Heart right ventricle (tissue), 16 donors: ENCODE results near the gene MCM3. TPM values are rescaled to one million over a fixed set of nuclear protein-coding genes. Genes with fewer than 3 reads are reported as not detected.

ENCODE experiments used
- ATAC-seq, 8 donors: fragments of 200-7000 bp; cut with Tn5 transposase; one replicate each; pipeline ENCODE4 v1.9.1; 2020; ENCODE audit warnings: mild to moderate bottlenecking in 8 of 8, moderate library complexity in 8 of 8, moderate number of reproducible peaks in 1 of 8
- DNase-seq, 2 donors: peaks; one replicate each; pipeline ENCODE4 v3.0.0-alpha.2; 2020
- H3K27ac ChIP-seq, 10 donors: fragments of 200-600 bp; sonication (generic) in 2 of 10; one replicate each; pipeline versions ENCODE4 v1.5.0 to v1.8.0; 2020 to 2022; ENCODE audit warnings: mild to moderate bottlenecking in 3 of 10
- H3K27me3 ChIP-seq, 7 donors: fragments of 200-600 bp; one replicate each; pipeline ENCODE4 v1.8.0; 2021 to 2022; ENCODE audit warnings: mild to moderate bottlenecking in 2 of 7
- H3K36me3 ChIP-seq, 9 donors: fragments of 200-600 bp; sonication (generic) in 1 of 9; one replicate each; pipeline versions ENCODE4 v1.5.0 to v1.8.0; 2020 to 2022; ENCODE audit warnings: mild to moderate bottlenecking in 2 of 9
- H3K4me1 ChIP-seq, 9 donors: fragments of 200-600 bp; sonication (generic) in 1 of 9; one replicate each; pipeline versions ENCODE4 v1.5.0 to v1.8.0; 2020 to 2022; ENCODE audit warnings: mild to moderate bottlenecking in 4 of 9
- H3K4me3 ChIP-seq, 10 donors: fragments of 200-600 bp; sonication (generic) in 2 of 10; one replicate each; pipeline versions ENCODE4 v1.5.0 to v1.8.0; 2020 to 2022; ENCODE audit warnings: mild to moderate bottlenecking in 7 of 10, moderate library complexity in 2 of 10
- H3K9me3 ChIP-seq, 11 donors: fragments of 200-600 bp in 10 of 11; sonication (generic) in 2 of 11; one replicate each; pipeline versions ENCODE4 v1.5.0 to v1.8.0; 2013 to 2022; ENCODE audit warnings: mild to moderate bottlenecking in 2 of 11, control low read depth in 1 of 11, moderate library complexity in 1 of 11
- WGBS, 2 donors: extraction: QIAGEN DNeasy Blood & Tissue Kit; methylation state at CpG; one replicate each; pipeline ENCODE4 v1.1.7; 2013; ENCODE audit warnings: inconsistent platforms in 1 of 2; 5-methylcytosine and 5-hydroxymethylcytosine counted together
- intact Hi-C, 10 donors: fragments of 100-400 bp; cut with DNase I; formaldehyde crosslinking; loops; one replicate each; pipeline versions ENCODE4 v1.11.1 to v1.14.2; 2022
- polyA plus RNA-seq, 2 donors: library from polyadenylated mRNA; stranded (reverse); fragments of 200-250 nt; gene quantifications; one replicate each; pipeline ENCODE4 v1.2.3, GENCODE V29; 2013
- total RNA-seq, 10 donors: library from RNA; stranded (reverse); fragmentation: NEBNext Ultra II Directional in 3 of 10; extraction: Animal tissue kit (Norgen Biotek cat#: 25700) in 3 of 10; gene quantifications; one replicate each; pipeline versions ENCODE4 v1.2.1 to v1.2.4, GENCODE V29; 2021 to 2023
- TF ChIP-seq, protein P1 (sequence below), 9 donors: fragments of 200-600 bp; sonication (generic) in 2 of 9; IDR thresholded peaks; one replicate each; pipeline versions ENCODE4 v1.5.0 to v1.8.0; 2021 to 2022; ENCODE audit warnings: antibody characterized with exemption in 9 of 9, mild to moderate bottlenecking in 5 of 9, moderate library complexity in 1 of 9
- donor health status: Arrhythmogenic right ventricular cardiomyopathy.
- donor health status: ischemic (EF 13 %, LVEDD 7.1; RV severe dilation, severe dysfunction).
- donor health status: healthy with polysubstance abuse.
- donor health status: DM: no; HTN: yes; CAD: no.
- donor health status: DM: no; HTN: no; CAD: no.
- donor health status: ischemic (EF 25% LVEDD 6.9; RV normal size, moderate dysfunction).
- donor health status: ischemic (EF 25% LVEDD 5.7; RV mildly dilated, moderate dysfunction).
- donor health status: healthy.
- donor health status: DM: yes; HTN: yes; CAD: no.
- donor health status: Ischemic cardiomyopathy.
- donor health status: ischemic (EF 35%, LVEDD 5.7; RV mildly dilated, moderate dysfunction).
- donor health status: nonischemic (EF 11% LVEDD 7.7; RV severe dilation, severe dysfunction).
- donor health status: DM: yes; HTN: yes; CAD: no.
- donor health status: PGD.
- donor health status: ischemic (EF 29% LVEDD 5.4; RV normal size, mild dysfunction).
- donor health status: nonischemic (EF 23%, LVEDD 6.1; RV moderate dilation, normal function).

The MCM3 gene
- total and polyA plus RNA-seq, 12 donors: 9.7 to 29.7 (median 25.9) TPM

DNA sequence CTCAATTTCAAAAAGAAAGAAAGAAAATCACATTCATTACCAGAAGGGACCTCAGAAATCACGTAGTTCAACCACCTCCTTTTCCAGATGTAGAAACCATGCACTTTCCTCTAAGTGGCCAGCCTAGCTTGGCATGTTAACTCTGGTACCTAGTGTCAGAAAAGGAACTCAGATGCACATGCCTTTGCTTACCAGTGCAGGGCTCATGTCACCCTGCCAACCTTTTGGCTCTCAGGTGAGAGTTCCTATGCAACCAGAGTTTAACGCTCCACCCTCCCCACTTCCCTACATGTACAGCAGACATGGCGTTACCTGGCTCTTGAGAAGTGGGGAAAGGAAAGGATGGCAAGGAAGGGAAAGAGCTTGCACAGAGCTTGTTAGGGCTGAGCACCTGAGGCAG lies 23.9 kb downstream of the MCM3 start:
- DNase-seq: no peak
- H3K27ac ChIP-seq: no peak overlapping the region
- intact Hi-C loops: loop anchor here in 5 of 10 donors (5.0 to 10.0 kb wide), 4 partner anchors 96 to 1446 kb away; partner anchors contain the start of gene TFAP2B (in 1 of the 5)
- 94 to 96% methylated on average over 3 of the region's 3 CpGs for WGBS, 2 donors
- no peak for ATAC-seq
- no peaks in the 10 kb centered on the region for H3K9me3 ChIP-seq
- H3K27me3 ChIP-seq: peaks cover 0 to 14% (median 3%) of the 10 kb centered on the region in 7 donors
- TF ChIP-seq, protein P1, sequence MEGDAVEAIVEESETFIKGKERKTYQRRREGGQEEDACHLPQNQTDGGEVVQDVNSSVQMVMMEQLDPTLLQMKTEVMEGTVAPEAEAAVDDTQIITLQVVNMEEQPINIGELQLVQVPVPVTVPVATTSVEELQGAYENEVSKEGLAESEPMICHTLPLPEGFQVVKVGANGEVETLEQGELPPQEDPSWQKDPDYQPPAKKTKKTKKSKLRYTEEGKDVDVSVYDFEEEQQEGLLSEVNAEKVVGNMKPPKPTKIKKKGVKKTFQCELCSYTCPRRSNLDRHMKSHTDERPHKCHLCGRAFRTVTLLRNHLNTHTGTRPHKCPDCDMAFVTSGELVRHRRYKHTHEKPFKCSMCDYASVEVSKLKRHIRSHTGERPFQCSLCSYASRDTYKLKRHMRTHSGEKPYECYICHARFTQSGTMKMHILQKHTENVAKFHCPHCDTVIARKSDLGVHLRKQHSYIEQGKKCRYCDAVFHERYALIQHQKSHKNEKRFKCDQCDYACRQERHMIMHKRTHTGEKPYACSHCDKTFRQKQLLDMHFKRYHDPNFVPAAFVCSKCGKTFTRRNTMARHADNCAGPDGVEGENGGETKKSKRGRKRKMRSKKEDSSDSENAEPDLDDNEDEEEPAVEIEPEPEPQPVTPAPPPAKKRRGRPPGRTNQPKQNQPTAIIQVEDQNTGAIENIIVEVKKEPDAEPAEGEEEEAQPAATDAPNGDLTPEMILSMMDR (IDR thresholded peaks at IDR 0.05): no peak
- no peaks in the 10 kb centered on the region for H3K4me1 ChIP-seq
- peaks cover 0 to 48% (median 4%) of the 10 kb centered on the region in 9 donors for H3K36me3 ChIP-seq
- H3K4me3 ChIP-seq: no peak overlapping the region

- Histone ChIP-seq H3K4me1 (no peaks in the 10 kb centered on the region), H3K36me3 (no peaks in the 10 kb centered on the region), H3K4me3 (no peak overlapping the region), H3K27ac (no peak overlapping the region), H3K9me3 (no peaks in the 10 kb centered on the region), H3K27me3 (peaks cover 0 to 47% (median 28%) of the 10 kb centered on the region in 7 donors)
- TF ChIP-seq, protein P1 (IDR thresholded peaks at IDR 0.05): no peak
- ATAC-seq (no peak), DNase-seq (no peak)
- WGBS, 2 donors: 95 to 96% methylated on average over 2 of the region's 2 CpGs
- intact Hi-C loops: no loop called here
Measured at GRCh38 chr6:52255434-52255833, 29.1 kb downstream of the MCM3 start.

- no peak overlapping the region for H3K27ac ChIP-seq
- intact Hi-C loops: no loop called here
- TF ChIP-seq, protein P1 (IDR thresholded peaks at IDR 0.05): no peak
- DNase-seq: no peak
- ATAC-seq: no peak
- WGBS, 2 donors: 94 to 95% methylated on average over 8 of the region's 8 CpGs
- peaks cover 0 to 53% (median 31%) of the 10 kb centered on the region in 7 donors for H3K27me3 ChIP-seq
- no peak overlapping the region for H3K4me3 ChIP-seq
- H3K36me3 ChIP-seq: no peaks in the 10 kb centered on the region
- no peaks in the 10 kb centered on the region for H3K4me1 ChIP-seq
- H3K9me3 ChIP-seq: no peaks in the 10 kb centered on the region
Measured at GRCh38 chr6:52254731-52255378, 29.7 kb downstream of the MCM3 start.

DNA sequence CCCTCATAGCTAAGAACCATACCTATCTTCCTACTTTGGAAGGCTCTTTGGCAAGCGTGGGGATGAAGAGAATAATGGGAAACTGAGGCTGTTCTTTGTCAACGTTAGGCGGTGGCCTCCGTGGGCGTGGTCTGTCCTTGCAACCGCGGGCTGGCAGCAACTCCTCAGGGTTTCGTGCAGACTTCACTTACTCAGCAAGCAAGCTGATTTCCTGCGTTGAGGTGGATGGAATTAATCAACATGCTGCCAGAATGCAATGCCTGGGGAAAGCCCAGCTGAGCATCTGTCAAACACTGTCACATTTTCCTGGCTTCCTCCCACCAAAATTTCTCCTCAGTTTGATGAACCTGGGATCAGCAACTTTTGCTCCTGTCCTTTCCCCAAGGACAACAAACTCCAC lies 31.0 kb downstream of the MCM3 start:
- no peaks in the 10 kb centered on the region for H3K36me3 ChIP-seq
- no peak overlapping the region for H3K27ac ChIP-seq
- H3K4me3 ChIP-seq: no peak overlapping the region
- no peaks in the 10 kb centered on the region for H3K4me1 ChIP-seq
- whole genome bisulfite sequencing, 2 donors: 37 to 49% methylated on average over 9 of the region's 9 CpGs
- DNase-seq: no peak
- ATAC-seq: no peak
- H3K27me3 ChIP-seq: peaks cover 0 to 56% (median 33%) of the 10 kb centered on the region in 7 donors
- TF ChIP-seq, protein P1 (IDR thresholded peaks at IDR 0.05): no peak
- no peaks in the 10 kb centered on the region for H3K9me3 ChIP-seq
- intact Hi-C loops: no loop called here
